Gastroesophageal sphincter (tissue), 4 donors: ENCODE measurements around the gene FADS6. TPM values are rescaled to one million over a fixed set of nuclear protein-coding genes. Genes with fewer than 3 reads are reported as not detected.

Experiments
- ATAC-seq: fragments of 150-250 bp; one replicate; pipeline ENCODE4 v1.9.1; 2016; ENCODE audit warnings: mild to moderate bottlenecking, moderate library complexity
- H3K27ac ChIP-seq, 4 donors: fragments of 200-600 bp; sonication (generic) in 3 of 4; 1 replicate in 3 of 4; 2 replicates in 1 of 4; pipeline ENCODE4 v1.5.1; 2016 to 2019
- H3K27me3 ChIP-seq: fragments of 200-600 bp; sonication (generic); one replicate; pipeline ENCODE4 v1.5.1; 2019
- H3K36me3 ChIP-seq, 2 donors: fragments of 200-600 bp; sonication (generic); one replicate each; pipeline ENCODE4 v1.5.1; 2019; ENCODE audit warnings: control low read depth in 1 of 2
- H3K4me1 ChIP-seq, 3 donors: fragments of 200-600 bp; sonication (generic); 1 replicate in 2 of 3; 2 replicates in 1 of 3; pipeline ENCODE4 v1.5.1; 2016 to 2019; ENCODE audit warnings: control low read depth in 2 of 3
- H3K4me3 ChIP-seq, 2 donors: fragments of 200-600 bp; sonication (generic); one replicate each; pipeline ENCODE4 v1.5.1; 2019; ENCODE audit warnings: mild to moderate bottlenecking in 1 of 2, moderate library complexity in 1 of 2
- H3K9me3 ChIP-seq, 3 donors: fragments of 200-600 bp; sonication (generic); one replicate each; pipeline ENCODE4 v1.5.1; 2017 to 2019; ENCODE audit warnings: control low read depth in 2 of 3
- EP300 ChIP-seq: sonication (generic); formaldehyde crosslinking; IDR thresholded peaks from one replicate; pipeline ENCODE4 v1.6.1; 2017; ENCODE audit warnings: antibody characterized with exemption, mild to moderate bottlenecking
- POLR2A ChIP-seq, 2 donors: fragments of 450-650 bp; IDR thresholded peaks; one replicate each; pipeline ENCODE4 v1.6.1; 2017; ENCODE audit warnings: antibody characterized with exemption in 2 of 2, mild to moderate bottlenecking in 2 of 2, moderate library complexity in 1 of 2
- POLR2AphosphoS5 ChIP-seq: sonication (generic); formaldehyde crosslinking; IDR thresholded peaks from one replicate; pipeline ENCODE4 v1.6.1; 2017; ENCODE audit warnings: antibody characterized with exemption
- WGBS, 2 donors: methylation state at CpG; one replicate each; pipeline ENCODE4 v1.1.5; 2018; ENCODE audit warnings: low coverage in 1 of 2; 5-methylcytosine and 5-hydroxymethylcytosine counted together
- total RNA-seq, 4 donors: library from RNA; depleted of rRNA; stranded (reverse); fragments of >200 nt; gene quantifications; one replicate each; pipeline ENCODE4 v1.1.0, GENCODE V29; 2016
- TF ChIP-seq, protein P1 (sequence below), 4 experiments: fragments of 200-600 bp in 2 of 4; fragments of 450-650 bp in 2 of 4; sonication (generic) in 1 of 4; IDR thresholded peaks; one replicate each; pipeline ENCODE4 v1.5.1; 2017 to 2019; ENCODE audit warnings: antibody characterized with exemption in 4 of 4, mild to moderate bottlenecking in 2 of 4, moderate library complexity in 2 of 4

FADS6 gene
- total RNA-seq, 4 donors from 2014 or later = 0.37 TPM; not detected in 3

GRCh38 chr17:74904687-74905409, 11.4 kb upstream of the FADS6 start:
- Histone ChIP-seq H3K27ac (no peak overlapping the region), H3K4me1 (no peaks in the 10 kb centered on the region), H3K4me3 (no peak overlapping the region), H3K27me3 (peaks cover 66% of the 10 kb centered on the region), H3K36me3 (no peaks in the 10 kb centered on the region), H3K9me3 (no peaks in the 10 kb centered on the region)
- WGBS, 2 donors = 52 to 62% methylated on average over 5 of the region's 7 CpGs
- TF ChIP-seq, protein P1, sequence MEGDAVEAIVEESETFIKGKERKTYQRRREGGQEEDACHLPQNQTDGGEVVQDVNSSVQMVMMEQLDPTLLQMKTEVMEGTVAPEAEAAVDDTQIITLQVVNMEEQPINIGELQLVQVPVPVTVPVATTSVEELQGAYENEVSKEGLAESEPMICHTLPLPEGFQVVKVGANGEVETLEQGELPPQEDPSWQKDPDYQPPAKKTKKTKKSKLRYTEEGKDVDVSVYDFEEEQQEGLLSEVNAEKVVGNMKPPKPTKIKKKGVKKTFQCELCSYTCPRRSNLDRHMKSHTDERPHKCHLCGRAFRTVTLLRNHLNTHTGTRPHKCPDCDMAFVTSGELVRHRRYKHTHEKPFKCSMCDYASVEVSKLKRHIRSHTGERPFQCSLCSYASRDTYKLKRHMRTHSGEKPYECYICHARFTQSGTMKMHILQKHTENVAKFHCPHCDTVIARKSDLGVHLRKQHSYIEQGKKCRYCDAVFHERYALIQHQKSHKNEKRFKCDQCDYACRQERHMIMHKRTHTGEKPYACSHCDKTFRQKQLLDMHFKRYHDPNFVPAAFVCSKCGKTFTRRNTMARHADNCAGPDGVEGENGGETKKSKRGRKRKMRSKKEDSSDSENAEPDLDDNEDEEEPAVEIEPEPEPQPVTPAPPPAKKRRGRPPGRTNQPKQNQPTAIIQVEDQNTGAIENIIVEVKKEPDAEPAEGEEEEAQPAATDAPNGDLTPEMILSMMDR (IDR thresholded peaks at IDR 0.05) = no peak
- TF ChIP-seq EP300 (no peak), POLR2AphosphoS5 (no peak), POLR2A (IDR thresholded peaks at IDR 0.05) (no peak)
- no peak for ATAC-seq

DNA sequence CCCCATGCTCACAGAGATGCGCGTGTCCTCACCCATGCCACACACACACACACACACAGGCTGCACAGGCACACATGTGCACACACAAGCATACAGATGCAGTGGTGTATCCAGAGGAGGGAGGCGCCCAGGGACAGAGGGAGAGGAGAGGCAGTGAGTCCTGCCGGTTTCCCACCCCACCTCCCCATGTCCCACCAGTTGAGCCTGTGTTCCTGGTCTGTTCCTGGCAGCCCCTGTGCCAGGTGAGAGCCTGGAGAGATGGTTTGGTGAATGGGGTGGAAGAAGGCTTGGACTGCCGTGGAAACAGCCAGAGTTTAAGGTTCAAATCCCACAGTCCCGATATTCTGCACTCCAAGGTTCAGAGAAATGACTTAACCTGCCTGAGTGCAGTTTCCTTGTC, 10.2 kb upstream of the FADS6 start:
- H3K4me3 ChIP-seq = no peak overlapping the region
- no peak for TF ChIP-seq POLR2AphosphoS5
- TF ChIP-seq, protein P1 (IDR thresholded peaks at IDR 0.05) = no peak
- no peak for TF ChIP-seq POLR2A (IDR thresholded peaks at IDR 0.05)
- TF ChIP-seq EP300 = no peak
- H3K27me3 ChIP-seq = peaks cover 66% of the 10 kb centered on the region
- WGBS, 2 donors = 63 to 85% methylated on average over 5 to 6 of the region's 6 CpGs
- no peaks in the 10 kb centered on the region for H3K36me3 ChIP-seq
- H3K4me1 ChIP-seq = no peaks in the 10 kb centered on the region
- H3K9me3 ChIP-seq = no peaks in the 10 kb centered on the region
- ATAC-seq = no peak
- no peak overlapping the region for H3K27ac ChIP-seq

GRCh38 chr17:74903034-74903433, 9.6 kb upstream of the FADS6 start:
- TF ChIP-seq, protein P1 (IDR thresholded peaks at IDR 0.05) = no peak
- TF ChIP-seq POLR2A (IDR thresholded peaks at IDR 0.05) (no peak), EP300 (no peak), POLR2AphosphoS5 (no peak)
- no peaks in the 10 kb centered on the region for H3K36me3 ChIP-seq
- H3K9me3 ChIP-seq = no peaks in the 10 kb centered on the region
- peaks cover 66% of the 10 kb centered on the region for H3K27me3 ChIP-seq
- ATAC-seq = no peak
- 81 to 91% methylated on average over 6 to 9 of the region's 9 CpGs for WGBS, 2 donors
- no peaks in the 10 kb centered on the region for H3K4me1 ChIP-seq
- H3K27ac ChIP-seq = no peak overlapping the region
- no peak overlapping the region for H3K4me3 ChIP-seq

DNA sequence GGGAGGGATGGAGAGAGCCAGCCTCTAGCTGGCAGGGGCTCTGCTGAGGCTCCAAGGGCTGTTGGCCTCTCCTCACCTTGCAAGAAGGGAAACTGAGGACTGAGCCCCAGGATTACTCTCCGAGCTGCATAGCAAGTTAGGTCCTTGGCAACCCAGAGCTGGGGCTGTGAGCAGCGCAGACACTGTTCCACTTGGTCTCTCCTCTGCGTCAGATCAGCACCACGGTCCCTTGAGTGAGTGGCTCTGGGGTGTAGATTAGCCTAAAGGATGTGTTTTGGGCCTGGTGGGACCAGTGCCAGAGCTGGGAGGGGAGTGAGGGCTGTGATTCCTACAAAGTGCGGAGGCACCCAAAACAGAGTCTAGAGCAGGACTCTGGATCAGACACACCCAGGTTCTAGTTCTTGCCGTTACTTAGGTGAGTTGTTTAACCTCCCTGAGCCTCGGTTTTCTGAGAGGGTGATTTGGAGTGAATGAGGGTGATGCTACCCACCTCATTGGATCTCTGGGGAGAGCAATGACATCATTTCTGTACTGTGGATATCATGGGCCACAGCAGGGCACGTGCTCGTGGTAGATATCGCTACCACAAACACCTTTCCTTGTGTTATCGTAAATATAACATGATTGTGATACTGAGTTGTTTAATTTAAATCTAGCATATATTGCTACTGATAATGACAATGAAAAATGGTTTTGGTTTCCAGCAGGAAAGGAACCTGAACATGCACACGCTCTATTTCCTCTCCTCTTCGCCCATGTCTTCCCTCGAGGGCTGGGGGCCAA, 8.1 kb upstream of the FADS6 start:
- H3K27ac ChIP-seq = no peak overlapping the region
- no peak overlapping the region for H3K4me3 ChIP-seq
- peaks cover 61% of the 10 kb centered on the region for H3K27me3 ChIP-seq
- H3K9me3 ChIP-seq = no peaks in the 10 kb centered on the region
- WGBS, 2 donors = 51 to 59% methylated on average over 6 to 11 of the region's 14 CpGs
- H3K4me1 ChIP-seq = no peaks in the 10 kb centered on the region
- TF ChIP-seq POLR2A (IDR thresholded peaks at IDR 0.05) (no peak), EP300 (no peak)
- TF ChIP-seq, protein P1 (IDR thresholded peaks at IDR 0.05) = no peak
- no peaks in the 10 kb centered on the region for H3K36me3 ChIP-seq
- no peak for ATAC-seq
